ENCODE data around the gene MZT2B. TPM values are rescaled to one million over a fixed set of nuclear protein-coding genes. Genes with fewer than 3 reads are reported as not detected.
"Not testable (repeated sequence)": the region's sequence is repeated elsewhere in the genome, so short reads cannot be mapped to it uniquely, and the experiment has no call there.

Gene MZT2B
- polyA plus RNA-seq, 1 experiment, result 76.7 TPM

- H3K4me3 ChIP-seq (ENCODE audit: low read depth, low read length); H3K9me3 ChIP-seq (ENCODE audit: control insufficient read depth, insufficient read depth, low read length); H3K27ac ChIP-seq (ENCODE audit: low read depth, low read length); H3K27me3 ChIP-seq (ENCODE audit: control insufficient read depth, insufficient read depth, low read length); DNase-seq (ENCODE audit: low read depth, low spot score); POLR2A ChIA-PET; CTCF ChIA-PET: not testable (repeated sequence)
Measured at GRCh38 chr2:130196052-130196451, 14.0 kb downstream of the MZT2B start.

- DNase-seq (ENCODE audit: low read depth, low spot score), result no peak
- Histone ChIP-seq H3K9me3 (ENCODE audit: control insufficient read depth, insufficient read depth, low read length) (no peaks in the 10 kb centered on the region; the same call in 1 of the 2 replicates), H3K27me3 (ENCODE audit: control insufficient read depth, insufficient read depth, low read length) (no peaks in the 10 kb centered on the region), H3K27ac (ENCODE audit: low read depth, low read length) (no peak within 1 kb of the TSS), H3K4me3 (ENCODE audit: low read depth, low read length) (no peak within 1 kb of the TSS)
- TF ChIP-seq CTCF (IDR thresholded peaks at IDR 0.05; ENCODE audit: low read depth, low read length), result no peak
- ChIA-PET POLR2A (no interaction called here), CTCF (no interaction called here)
Measured at GRCh38 chr2:130198343-130198742, 16.3 kb downstream of the MZT2B start, which contains the start of gene TUBA3E. TSS of gene TUBA3E (minus strand) at chr2:130198439. CDS start at chr2:130198360, 79 bp downstream.

GRCh38 chr2:130202518-130202917 is 20.5 kb downstream of the MZT2B start:
- DNase-seq (ENCODE audit: low read depth, low spot score); H3K27me3 ChIP-seq (ENCODE audit: control insufficient read depth, insufficient read depth, low read length); POLR2A ChIA-PET; CTCF ChIA-PET; H3K27ac ChIP-seq (ENCODE audit: low read depth, low read length); H3K4me3 ChIP-seq (ENCODE audit: low read depth, low read length); H3K9me3 ChIP-seq (ENCODE audit: control insufficient read depth, insufficient read depth, low read length): not testable (repeated sequence)

- POLR2A ChIA-PET; H3K27me3 ChIP-seq (ENCODE audit: control insufficient read depth, insufficient read depth, low read length); H3K27ac ChIP-seq (ENCODE audit: low read depth, low read length); H3K4me3 ChIP-seq (ENCODE audit: low read depth, low read length); CTCF ChIA-PET; DNase-seq (ENCODE audit: low read depth, low spot score); H3K9me3 ChIP-seq (ENCODE audit: control insufficient read depth, insufficient read depth, low read length): not testable (repeated sequence)
Measured at GRCh38 chr2:130203150-130203549, 21.1 kb downstream of the MZT2B start.

- POLR2A ChIA-PET; H3K27me3 ChIP-seq (ENCODE audit: control insufficient read depth, insufficient read depth, low read length); H3K9me3 ChIP-seq (ENCODE audit: control insufficient read depth, insufficient read depth, low read length); CTCF ChIA-PET; H3K27ac ChIP-seq (ENCODE audit: low read depth, low read length); H3K4me3 ChIP-seq (ENCODE audit: low read depth, low read length); DNase-seq (ENCODE audit: low read depth, low spot score): not testable (repeated sequence)
Measured at GRCh38 chr2:130207051-130207450, 25.0 kb downstream of the MZT2B start.

- DNase-seq (ENCODE audit: low read depth, low spot score); H3K27me3 ChIP-seq (ENCODE audit: control insufficient read depth, insufficient read depth, low read length); H3K4me3 ChIP-seq (ENCODE audit: low read depth, low read length); POLR2A ChIA-PET; CTCF ChIA-PET; H3K27ac ChIP-seq (ENCODE audit: low read depth, low read length); H3K9me3 ChIP-seq (ENCODE audit: control insufficient read depth, insufficient read depth, low read length): not testable (repeated sequence)
Measured at GRCh38 chr2:130219147-130219546, 37.1 kb downstream of the MZT2B start.

GRCh38 chr2:130220505-130220904 is 38.4 kb downstream of the MZT2B start:
- H3K27ac ChIP-seq (ENCODE audit: low read depth, low read length); H3K27me3 ChIP-seq (ENCODE audit: control insufficient read depth, insufficient read depth, low read length); DNase-seq (ENCODE audit: low read depth, low spot score); POLR2A ChIA-PET; H3K4me3 ChIP-seq (ENCODE audit: low read depth, low read length); CTCF ChIA-PET; H3K9me3 ChIP-seq (ENCODE audit: control insufficient read depth, insufficient read depth, low read length): not testable (repeated sequence)

GRCh38 chr2:130222523-130222922 is 40.5 kb downstream of the MZT2B start:
- CTCF ChIA-PET; H3K27ac ChIP-seq (ENCODE audit: low read depth, low read length); H3K27me3 ChIP-seq (ENCODE audit: control insufficient read depth, insufficient read depth, low read length); POLR2A ChIA-PET; H3K4me3 ChIP-seq (ENCODE audit: low read depth, low read length); H3K9me3 ChIP-seq (ENCODE audit: control insufficient read depth, insufficient read depth, low read length); DNase-seq (ENCODE audit: low read depth, low spot score): not testable (repeated sequence)

GRCh38 chr2:130228005-130228404 is 45.9 kb downstream of the MZT2B start:
- H3K27ac ChIP-seq (ENCODE audit: low read depth, low read length); H3K4me3 ChIP-seq (ENCODE audit: low read depth, low read length); CTCF ChIA-PET; POLR2A ChIA-PET; DNase-seq (ENCODE audit: low read depth, low spot score); H3K9me3 ChIP-seq (ENCODE audit: control insufficient read depth, insufficient read depth, low read length); H3K27me3 ChIP-seq (ENCODE audit: control insufficient read depth, insufficient read depth, low read length): not testable (repeated sequence)

- H3K27me3 ChIP-seq (ENCODE audit: control insufficient read depth, insufficient read depth, low read length); H3K27ac ChIP-seq (ENCODE audit: low read depth, low read length); DNase-seq (ENCODE audit: low read depth, low spot score); CTCF ChIA-PET; POLR2A ChIA-PET; H3K4me3 ChIP-seq (ENCODE audit: low read depth, low read length); H3K9me3 ChIP-seq (ENCODE audit: control insufficient read depth, insufficient read depth, low read length): not testable (repeated sequence)
Measured at GRCh38 chr2:130228467-130229160, 46.6 kb downstream of the MZT2B start.

- DNase-seq (ENCODE audit: low read depth, low spot score); H3K4me3 ChIP-seq (ENCODE audit: low read depth, low read length); H3K27me3 ChIP-seq (ENCODE audit: control insufficient read depth, insufficient read depth, low read length); POLR2A ChIA-PET; H3K27ac ChIP-seq (ENCODE audit: low read depth, low read length); CTCF ChIA-PET; H3K9me3 ChIP-seq (ENCODE audit: control insufficient read depth, insufficient read depth, low read length): not testable (repeated sequence)
Measured at GRCh38 chr2:130229161-130229510, 47.1 kb downstream of the MZT2B start.

- POLR2A ChIA-PET; H3K27ac ChIP-seq (ENCODE audit: low read depth, low read length); H3K9me3 ChIP-seq (ENCODE audit: control insufficient read depth, insufficient read depth, low read length); H3K4me3 ChIP-seq (ENCODE audit: low read depth, low read length); DNase-seq (ENCODE audit: low read depth, low spot score); H3K27me3 ChIP-seq (ENCODE audit: control insufficient read depth, insufficient read depth, low read length); CTCF ChIA-PET: not testable (repeated sequence)
Measured at GRCh38 chr2:130230376-130230775, 48.3 kb downstream of the MZT2B start.

All from AG04450 (cell line).